KBM-7 (cell line): ENCODE results near the gene DNTT.
A peak's percentile ranks its signal among the peaks of the same experiment; 100 is the strongest.

Source experiments
- DNase-seq: peaks from one replicate; pipeline ENCODE4 v3.0.0-alpha.2; 2015
- in situ Hi-C: fragments of 300-500 bp; cut with MboI; formaldehyde crosslinking; loops from 2 replicates; pipeline ENCODE4 v1.14.3; 2020; ENCODE audit warnings: low sequenced_read_pairs, low pct_unique_long_range_greater_than_20kb, mixed read lengths

The DNTT gene

DNA sequence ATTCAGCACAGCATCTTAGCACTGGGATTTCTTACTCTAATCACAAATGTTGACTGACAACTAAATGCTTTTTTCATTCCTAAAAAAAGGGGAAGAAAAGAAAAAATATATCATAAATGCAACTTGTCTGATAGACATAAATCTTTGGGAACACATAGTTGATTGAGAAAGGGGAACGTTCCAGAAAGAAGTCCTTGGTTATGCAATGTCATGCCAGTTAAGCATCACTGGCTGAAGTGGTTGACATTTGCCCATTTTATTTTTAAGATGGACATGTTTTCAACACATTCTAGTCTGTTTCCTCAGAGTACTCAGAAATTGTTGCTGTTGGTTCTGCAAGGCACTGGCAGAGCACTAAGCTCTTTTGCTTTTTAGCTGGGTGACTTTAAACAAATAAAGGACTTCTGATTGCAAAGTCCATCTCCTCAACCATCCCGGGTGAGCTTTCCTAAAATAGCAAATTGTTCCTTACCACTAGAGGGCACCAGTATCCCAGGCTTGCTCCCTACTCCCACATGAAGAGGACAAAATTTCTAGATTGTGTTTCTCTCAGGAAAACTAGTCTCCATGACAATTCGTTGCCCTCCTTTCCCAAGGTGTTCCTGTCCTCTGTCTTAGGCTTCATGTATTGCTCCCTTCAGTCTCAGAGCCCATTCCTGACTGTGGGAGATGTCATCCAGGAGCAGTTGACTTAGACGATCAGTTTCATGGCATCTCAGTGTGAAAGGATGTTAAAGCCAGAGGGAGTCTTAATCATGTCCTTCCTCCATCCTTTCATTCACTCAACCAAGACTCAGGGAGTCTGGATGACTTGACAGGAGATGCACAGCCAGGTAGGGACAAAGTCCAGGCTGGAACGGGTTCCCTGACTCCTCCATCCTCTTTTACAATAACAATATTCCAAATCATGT, 30.6 kb downstream of the DNTT start:
- in situ Hi-C loops = no loop called here
- DNase-seq = peak; percentile 51

DNA sequence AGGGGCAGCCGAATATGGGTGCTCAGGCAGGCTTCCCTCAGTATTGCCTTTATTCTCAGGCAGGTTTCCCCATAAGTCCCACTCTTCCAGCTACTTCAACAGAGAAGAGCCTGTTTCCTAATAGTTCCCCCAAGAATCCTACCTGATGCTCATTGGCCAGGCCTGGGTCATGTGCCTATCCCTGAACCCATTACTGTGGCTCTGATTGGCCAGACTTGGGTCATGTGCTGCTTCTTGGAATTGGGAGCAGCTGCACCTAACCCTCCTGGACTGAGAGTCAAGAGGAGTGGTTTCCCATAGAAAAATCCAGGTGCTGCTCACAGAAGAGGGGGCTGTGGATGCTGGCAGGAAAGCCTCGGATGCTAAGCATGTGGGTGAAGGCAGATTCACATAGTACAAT, 32.9 kb downstream of the DNTT start:
- DNase-seq = no peak
- in situ Hi-C loops = no loop called here

DNA sequence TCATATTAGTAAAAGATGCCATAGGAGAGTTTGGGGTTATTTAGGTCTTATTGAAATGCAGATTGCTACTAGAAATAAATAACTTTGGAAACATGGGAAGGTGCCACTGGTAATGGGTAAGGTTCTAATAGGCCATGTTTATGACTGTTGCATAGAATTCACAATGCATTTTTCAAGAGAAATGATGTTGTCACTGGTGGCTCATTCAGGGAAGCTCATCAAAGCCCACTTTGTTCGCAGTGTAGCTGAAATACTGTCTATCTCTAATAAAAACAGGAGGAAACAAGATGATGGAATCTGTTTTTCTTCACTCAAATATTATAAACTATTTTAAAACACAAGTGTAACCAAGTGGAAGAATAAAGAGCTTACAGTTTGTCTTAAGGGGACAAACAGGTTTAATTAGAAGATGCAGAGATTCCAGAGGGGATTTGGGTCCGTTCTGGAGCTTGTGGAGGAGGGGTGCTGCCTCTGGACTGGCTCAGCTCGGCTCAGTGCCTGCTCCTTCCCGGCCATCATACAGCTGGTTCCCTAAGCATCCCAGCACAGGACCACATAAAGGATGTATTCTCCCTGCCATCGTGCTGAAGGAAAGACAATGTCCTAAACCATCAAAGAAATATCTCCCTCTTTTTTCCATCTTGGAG, 34.2 kb downstream of the DNTT start:
- DNase-seq = no peak
- in situ Hi-C loops = no loop called here

DNA sequence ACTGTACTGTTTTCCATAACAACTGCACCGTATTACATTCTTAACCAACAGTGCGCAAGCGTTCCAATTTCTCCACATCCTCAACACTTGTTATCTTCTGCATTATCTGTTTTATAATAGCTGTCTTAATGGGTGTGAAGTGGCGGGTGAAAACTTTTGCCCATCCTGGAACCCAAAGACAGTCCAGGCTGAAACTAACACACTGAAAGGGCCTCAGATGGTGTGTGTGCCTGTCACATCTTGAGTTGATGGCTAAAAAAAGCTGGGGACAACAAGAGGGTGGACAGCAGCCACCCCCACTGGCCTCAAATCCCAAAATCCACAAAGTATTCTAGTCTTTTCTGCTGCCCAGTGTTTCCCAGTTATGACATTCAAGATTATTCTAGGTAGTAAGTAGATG, 35.1 kb downstream of the DNTT start:
- in situ Hi-C loops = no loop called here
- no peak for DNase-seq

DNA sequence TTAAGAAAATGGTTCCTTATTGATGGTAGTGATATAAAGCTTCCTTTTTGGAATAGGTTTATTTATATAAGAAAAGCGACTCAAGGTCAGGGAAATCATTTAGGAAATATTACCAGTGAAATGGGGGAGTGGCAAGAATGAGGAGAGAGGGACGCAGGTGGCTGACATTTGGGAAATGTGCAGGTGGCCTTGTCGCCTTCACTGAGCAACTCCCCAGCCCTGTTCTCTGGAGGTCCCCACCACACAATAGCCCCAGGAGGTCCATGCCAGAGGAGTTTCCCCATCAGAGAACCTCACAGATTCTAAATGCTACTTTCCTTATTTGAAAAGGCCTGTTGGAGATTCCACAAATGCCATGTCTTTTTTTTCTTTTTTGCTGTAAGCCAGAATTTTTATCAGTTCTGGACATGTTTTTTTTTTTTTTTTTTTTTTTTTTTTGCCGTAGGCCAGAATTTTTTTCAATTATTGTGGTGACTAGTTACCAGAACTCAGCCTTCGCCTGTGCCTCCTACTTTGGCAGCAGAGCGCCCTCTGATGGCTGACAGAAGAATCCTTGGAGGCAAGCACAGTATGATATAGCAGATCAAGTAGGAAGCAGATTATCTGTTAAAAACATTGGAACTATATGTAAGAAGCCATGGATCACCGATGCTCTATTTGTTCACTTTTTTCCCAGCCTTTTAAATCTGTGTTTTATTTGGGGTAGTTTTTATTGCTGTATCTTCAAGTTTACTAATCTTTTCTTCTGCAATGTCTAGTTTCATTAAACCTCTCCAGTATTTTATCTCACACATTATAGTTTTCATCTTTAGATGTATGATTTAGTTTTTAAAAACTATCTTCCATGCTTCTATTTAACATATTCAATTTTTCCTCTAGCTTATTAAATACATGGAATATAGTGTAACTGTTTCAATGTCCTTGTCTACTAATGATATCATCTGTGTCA, 36.0 kb downstream of the DNTT start:
- peak; percentile 67 for DNase-seq
- in situ Hi-C loops = no loop called here

DNA sequence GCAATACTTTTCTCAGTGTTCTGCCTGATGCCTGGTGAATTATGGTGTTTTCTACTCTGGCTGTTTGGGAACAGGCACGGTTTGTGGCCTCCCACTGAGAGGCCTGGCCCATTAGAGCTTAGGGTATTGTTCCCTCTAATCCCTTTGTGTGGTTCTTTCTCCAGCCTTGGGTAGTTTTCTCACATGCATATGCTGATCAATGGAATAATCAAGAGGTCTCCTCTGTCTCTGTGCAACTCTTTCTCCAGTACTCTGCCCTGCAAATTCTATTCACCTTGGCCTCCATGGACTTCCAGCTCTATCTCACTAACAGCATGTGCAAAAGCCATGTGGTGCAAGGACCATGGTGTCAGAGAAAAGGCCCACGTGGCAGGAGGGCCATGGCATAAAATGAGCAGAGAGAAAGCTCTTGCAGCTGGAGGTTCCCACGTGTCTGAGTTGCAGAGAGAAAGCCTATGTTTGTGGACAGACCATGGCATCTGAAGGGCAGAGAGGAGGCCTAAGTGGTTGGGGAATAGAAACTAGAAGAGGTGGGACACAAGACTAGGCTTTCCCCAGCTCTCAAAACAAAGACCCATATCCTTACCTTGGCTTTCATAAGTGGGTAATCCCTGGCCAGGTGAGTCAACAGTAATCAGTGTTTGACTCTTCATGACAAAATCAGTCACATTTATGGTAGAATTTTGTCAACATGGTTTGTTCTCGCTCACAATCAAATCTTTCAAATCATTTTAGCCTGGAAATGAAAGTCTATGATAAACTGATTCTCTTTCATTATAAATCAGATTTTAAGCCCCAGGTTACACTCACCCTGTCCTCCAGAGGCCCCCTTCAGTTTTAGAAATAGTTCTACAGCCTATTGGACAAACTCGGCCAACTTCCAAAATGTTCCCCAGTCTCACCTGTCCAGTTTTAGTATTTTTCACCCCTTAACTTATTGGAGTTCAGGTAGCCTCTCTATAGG, 37.3 kb downstream of the DNTT start:
- DNase-seq = no peak

DNA sequence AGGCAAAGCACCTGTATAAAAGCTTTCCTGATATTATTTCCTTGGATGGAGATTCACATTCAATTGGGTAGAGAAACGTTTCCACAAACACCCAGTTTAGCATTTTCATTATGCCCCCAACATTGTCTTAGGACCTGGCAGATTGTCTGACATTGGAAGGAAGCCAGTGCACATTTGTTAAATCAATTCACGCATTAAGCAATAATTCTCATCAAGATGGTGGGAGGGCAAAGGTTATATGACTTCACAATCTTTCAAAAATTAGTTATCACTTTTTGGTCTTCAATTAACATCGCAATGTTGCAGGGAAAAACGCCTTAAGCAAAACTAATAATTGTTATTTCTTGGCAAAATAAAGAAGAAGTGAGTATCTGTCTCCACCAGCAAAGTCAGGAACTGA, 38.2 kb downstream of the DNTT start:
- in situ Hi-C loops = no loop called here
- no peak for DNase-seq

More for the DNA sequence above, 37.3 kb downstream of the DNTT start:
- in situ Hi-C loops = no loop called here

DNA sequence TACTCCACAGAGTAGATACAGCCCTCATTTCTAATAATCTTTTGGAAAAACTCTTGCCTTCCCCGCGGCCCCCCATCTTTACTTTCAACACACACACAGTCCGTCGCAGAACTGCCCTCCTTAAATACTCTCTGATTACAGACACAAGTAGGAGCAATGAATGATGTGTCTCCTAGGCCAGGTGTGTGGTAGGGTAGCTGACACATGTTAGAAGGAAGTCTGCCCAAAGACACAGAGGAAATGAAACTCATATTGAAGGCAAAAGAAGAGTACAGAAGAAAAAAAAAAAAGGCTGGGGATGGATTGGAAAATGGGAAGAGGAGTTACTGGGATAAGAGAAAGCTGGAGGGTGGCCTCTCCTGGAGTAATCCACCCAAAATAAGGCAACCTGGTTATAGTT, 39.9 kb downstream of the DNTT start:
- no peak for DNase-seq
- in situ Hi-C loops = no loop called here

DNA sequence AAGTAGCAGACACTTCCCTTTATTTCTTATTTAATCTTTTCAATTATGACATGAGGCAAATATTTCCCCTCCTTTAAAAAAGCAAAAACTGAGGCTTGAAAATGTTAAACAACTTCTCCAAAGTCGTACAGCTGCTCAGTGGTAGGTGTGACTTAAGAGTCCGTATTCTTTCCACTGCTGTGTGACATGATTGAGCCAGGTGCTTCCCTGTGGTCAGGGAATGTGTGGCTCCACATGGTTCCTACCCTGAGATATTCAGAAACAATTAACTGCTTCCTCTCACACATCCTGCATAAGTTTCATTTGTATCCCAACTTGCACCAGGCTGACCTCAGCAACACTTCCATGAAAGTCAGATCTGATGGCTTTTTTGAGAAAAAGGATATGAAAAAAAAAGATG, 41.0 kb downstream of the DNTT start:
- DNase-seq = no peak
- in situ Hi-C loops = no loop called here

DNA sequence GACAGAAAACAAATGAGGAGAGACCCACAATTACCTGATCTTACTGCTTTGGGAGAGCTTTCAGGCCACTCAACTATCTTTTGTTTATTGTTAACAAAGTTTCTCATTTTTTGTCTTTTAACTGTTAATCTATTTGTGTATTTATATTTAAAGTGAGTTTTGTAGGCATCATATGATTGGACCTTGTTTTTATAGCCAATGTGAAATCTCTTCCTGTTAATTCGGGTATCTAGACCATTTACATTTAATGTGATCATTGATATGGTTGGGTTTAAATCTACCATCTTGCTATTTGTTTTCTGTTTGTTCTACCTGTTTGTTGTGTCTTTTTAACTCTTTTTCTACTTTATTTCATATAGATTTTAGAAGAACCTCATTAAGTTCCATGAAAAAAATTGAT, 42.1 kb downstream of the DNTT start:
- no peak for DNase-seq
- in situ Hi-C loops = no loop called here

DNA sequence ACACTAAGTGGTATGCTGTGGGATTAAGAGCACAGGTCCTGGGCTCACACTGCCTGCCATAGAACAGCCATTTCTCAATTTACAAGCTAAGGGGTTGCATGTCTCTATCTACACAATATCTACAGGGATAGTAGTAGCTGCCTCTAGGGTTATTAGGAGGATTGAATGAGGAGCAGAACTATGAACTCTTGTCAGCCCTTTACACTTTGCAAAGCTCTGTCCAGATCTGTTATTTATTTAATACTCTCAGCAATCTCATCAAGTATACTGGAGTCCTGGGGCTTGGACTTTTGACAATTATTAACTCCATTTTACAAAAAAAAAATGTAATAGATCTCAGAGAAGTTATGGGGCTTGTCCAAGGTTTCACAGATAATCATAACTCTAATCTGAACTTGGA, 47.8 kb downstream of the DNTT start:
- DNase-seq = no peak
- in situ Hi-C loops = no loop called here

DNA sequence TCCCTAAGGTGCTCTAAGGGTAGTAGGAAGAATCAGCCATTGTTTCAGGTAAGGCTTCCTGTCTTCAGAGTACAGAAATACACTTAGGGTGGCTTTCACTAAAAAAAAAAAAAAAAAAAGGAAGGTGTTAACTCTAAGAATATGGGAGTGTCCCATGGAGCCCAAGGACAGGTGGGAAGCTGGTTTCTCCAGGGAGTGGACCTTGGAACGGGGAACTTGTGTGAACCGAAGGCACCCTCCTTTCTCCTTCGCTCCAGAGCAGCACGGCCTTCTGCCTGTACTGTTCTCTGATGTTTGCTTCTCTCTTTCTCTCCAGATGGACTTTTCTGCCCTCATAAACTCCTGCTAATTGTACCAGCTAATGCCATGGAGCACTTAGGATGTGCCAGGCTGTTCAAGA, 48.3 kb downstream of the DNTT start:
- in situ Hi-C loops = no loop called here

DNA sequence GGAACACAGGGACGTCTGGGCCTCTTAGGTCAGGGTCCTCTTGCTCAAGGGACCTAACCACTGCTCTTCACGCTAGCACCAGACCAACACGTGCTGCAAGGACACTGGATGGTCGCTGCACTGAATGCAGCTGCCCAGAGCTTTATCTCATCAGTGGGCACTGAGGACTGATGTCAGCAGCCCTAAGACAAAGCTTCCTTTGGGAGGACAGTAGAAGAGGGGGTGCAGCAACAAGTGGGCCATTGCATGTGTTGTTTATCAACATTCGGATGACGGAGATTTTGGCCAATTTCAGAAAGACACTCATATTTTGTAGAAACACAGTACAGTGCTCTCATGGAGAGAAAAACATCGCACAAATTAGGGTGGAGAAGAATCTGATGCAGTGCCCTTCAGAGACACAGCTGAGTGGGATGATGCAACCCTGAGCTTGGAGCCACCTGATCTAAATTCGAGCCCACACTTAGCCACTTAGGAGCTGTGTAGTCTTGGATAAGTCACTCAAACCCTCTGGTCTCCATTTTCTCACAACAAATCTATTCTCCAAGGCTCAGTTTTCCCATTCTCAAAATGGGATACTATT, 52.9 kb downstream of the DNTT start:
- in situ Hi-C loops = no loop called here
- no peak for DNase-seq

More for the DNA sequence above, 48.3 kb downstream of the DNTT start:
- DNase-seq = no peak

DNA sequence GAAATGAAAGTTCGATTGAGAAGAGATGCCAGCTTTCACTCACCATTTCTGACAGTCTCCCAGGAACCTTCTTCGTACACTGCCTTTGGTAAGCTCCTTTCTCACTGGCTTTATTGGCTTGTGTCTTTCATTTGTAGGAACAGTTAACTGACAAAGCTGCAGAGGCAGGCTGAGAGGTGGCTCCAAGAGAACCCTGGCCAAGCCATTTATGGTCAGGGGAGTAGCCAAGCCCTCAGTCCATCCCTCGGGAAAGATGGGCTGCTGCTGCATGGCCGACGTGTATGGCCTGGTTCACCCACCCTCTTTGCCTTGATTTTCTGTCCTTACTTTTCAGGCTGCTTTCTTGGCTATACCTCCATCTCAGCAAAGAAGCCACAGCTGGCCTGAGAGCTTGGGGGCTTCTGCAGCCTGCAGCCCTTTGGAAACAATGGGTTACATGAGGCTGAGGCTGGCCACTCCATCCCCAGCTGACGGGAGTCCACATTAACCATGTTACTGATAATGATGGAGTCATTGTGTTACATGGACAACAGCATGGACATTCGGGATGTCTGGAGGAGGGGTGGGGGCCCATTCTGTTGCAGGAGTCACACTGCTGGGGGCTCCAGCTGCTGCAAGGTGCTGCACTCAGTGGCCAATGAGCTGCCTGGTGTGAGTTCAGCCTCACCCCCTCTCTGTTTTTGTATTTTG, 54.8 kb downstream of the DNTT start, which contains the start of gene OPALIN:
Gene OPALIN (minus strand): TSS at position 152 of the 690 bp plus-strand sequence. CDS start 106 bp downstream, at position 46.
- no peak for DNase-seq
- in situ Hi-C loops = no loop called here

DNA sequence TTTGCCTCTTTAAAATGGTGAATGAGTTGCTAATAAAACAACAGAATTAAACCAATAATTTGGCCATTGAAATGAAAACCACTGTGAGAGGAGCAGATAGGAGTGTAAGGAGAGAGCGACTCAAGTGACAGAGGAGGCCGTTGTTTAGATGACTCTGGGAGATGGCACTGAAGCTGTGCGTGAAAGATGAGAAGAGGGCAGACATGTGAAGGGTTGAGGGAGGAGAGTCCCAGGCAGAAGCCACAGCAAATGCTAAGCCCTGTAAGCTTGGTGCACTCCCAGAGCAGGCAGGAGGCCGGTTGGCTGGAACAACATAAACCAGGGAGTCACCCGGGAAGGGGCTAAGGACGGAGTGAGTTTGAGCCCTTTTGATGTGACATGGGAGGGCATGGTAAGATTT, 55.4 kb downstream of the DNTT start:
- in situ Hi-C loops = no loop called here
- DNase-seq = no peak

DNA sequence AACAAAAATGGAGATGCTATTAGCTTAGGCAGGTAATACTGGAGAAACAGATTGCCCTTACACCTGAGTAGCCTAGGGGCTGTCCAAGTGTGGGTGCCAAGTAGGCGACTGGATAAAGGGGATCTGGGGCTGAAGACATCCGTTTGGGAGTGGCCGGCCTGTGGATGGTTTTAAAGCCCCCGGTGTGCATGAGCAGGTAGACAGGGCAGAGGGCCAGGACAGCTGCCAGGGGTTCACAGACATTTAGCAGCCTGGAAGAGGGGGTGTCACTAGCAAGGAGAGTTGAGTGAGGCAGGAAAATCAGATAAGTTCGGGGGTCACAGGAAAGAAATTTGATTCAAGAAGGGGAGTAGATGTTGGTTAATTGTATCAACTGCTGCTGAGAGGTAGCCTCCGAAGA, 56.1 kb downstream of the DNTT start:
- no peak for DNase-seq
- in situ Hi-C loops = no loop called here

DNA sequence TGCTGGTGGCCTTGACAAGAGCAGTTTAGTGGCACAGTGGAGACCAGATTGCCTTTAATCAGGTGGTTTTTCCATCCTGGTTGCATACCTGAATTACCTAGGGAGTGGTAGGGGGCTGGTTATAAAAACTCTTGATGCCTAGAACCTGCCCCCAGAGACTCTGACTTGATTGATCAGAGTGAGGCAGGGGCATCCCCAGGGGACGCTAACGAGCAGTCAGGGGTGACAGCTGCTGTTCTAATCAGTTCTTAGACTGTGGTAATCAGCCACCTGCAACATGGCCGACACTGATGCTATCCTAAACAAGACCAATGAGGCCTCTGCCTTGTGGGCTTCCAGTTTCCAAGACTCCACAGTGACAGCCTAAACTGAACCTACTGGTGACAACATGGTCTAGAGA, 56.5 kb downstream of the DNTT start:
- DNase-seq = no peak
- in situ Hi-C loops = no loop called here

DNA sequence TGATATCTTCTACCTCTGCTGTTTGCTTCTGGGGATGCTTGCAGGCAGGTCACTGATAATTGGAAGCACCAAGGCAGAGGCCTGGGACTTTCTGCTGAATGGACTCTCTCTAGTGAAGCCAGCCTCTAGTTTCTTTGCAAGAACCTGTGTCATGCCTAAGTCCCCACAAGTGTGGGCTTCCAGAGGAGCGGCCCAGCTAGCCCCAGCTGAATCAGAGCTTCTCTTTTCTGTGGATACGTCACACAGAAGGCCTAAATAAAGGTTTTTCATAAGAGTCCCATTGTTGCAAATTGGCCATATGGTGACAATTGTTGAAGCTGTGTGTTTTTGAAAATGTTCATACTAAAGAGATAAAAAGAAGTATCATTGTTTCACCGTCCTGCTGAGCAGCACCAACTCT, 61.3 kb downstream of the DNTT start:
- in situ Hi-C loops = no loop called here
- no peak for DNase-seq
